DOHH2 (cell line): Measurements from ENCODE around the gene RAET1E.
"Not testable (repeated sequence)": the region's sequence is repeated elsewhere in the genome, so short reads cannot be mapped to it uniquely, and the experiment has no call there.

Source experiments
- EZH2phosphoT487 ChIP-seq: fragments of 200-600 bp; sonication (generic); IDR thresholded peaks from 2 replicates; pipeline ENCODE4 v1.6.1; 2017; ENCODE audit warnings: borderline replicate concordance, mild to moderate bottlenecking, antibody characterized with exemption, low read length, moderate library complexity, mixed read lengths
- TF ChIP-seq, protein P1 (sequence below): fragments of 200-600 bp; sonication (generic); IDR thresholded peaks from one replicate; pipeline ENCODE4 v1.5.1; 2014; ENCODE audit warnings: antibody characterized with exemption, mild to moderate bottlenecking, low read depth, low read length; ENCODE audit not compliant: poor library complexity, severe bottlenecking

DNA sequence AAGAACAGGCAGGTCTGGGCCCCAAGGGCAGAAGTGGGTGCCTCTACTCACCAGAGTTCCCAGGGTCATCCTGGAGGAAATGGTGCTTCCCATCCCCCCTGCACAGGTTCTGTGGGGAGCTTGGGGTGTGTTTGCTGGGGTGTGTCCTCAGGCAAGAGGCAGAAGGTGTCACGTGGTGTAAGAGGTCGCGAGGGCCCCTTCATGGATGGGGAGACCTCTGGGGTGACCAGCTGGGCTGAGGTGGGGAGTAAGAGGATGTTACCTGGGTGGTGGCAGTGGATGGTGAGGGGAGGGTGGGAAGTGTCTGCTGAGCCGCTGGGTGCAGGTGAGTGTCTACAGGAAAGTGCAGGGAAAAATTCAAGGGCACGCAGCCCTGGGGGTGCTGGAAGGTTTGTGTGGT lies 24.2 kb upstream of the RAET1E start:
- TF ChIP-seq, protein P1, sequence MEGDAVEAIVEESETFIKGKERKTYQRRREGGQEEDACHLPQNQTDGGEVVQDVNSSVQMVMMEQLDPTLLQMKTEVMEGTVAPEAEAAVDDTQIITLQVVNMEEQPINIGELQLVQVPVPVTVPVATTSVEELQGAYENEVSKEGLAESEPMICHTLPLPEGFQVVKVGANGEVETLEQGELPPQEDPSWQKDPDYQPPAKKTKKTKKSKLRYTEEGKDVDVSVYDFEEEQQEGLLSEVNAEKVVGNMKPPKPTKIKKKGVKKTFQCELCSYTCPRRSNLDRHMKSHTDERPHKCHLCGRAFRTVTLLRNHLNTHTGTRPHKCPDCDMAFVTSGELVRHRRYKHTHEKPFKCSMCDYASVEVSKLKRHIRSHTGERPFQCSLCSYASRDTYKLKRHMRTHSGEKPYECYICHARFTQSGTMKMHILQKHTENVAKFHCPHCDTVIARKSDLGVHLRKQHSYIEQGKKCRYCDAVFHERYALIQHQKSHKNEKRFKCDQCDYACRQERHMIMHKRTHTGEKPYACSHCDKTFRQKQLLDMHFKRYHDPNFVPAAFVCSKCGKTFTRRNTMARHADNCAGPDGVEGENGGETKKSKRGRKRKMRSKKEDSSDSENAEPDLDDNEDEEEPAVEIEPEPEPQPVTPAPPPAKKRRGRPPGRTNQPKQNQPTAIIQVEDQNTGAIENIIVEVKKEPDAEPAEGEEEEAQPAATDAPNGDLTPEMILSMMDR, result not testable (repeated sequence)
- TF ChIP-seq EZH2phosphoT487, result not testable (repeated sequence)
